ENCODE results near the gene KLHL29. TPM values are rescaled to one million over a fixed set of nuclear protein-coding genes. Genes with fewer than 3 reads are reported as not detected.

Gene KLHL29
- total RNA-seq, 3 donors from 2014 or later (not counting 1 experiment from before 2014, with no cell fraction given): 0.24 to 0.43 (median 0.33) TPM

DNA sequence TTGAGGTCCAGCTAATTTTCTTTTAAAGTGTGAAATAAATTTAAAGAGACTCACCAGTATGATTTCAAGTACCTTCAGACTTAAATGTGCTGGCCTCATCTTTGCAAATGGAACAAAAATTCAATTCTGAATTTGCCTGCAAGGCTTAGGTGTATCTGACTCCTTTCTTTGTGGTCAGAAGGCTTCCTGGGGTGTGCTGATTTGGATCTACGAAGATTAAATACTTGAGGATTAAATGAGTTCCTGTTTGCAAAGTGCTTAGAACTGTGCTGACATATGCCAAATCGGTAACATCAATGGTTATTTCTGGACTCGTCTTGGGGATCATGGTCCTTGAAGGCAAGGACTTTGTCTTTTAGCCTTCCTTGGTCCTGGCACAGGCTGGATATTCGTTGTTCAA lies 9.7 kb downstream of the KLHL29 start:
- no peaks in the 10 kb centered on the region for H3K36me3 ChIP-seq (ENCODE audit: control insufficient read depth, insufficient read depth, low read length)
- H3K27ac Mint-ChIP-seq: no peak overlapping the region
- H3K4me3 Mint-ChIP-seq: no peak overlapping the region
- DNase-seq: no peak
- 32% methylated on average over 4 of the region's 4 CpGs for WGBS (ENCODE audit: insufficient coverage)
- H3K4me3 ChIP-seq (ENCODE audit: low read length): no peak overlapping the region
- TF ChIP-seq, protein P1, sequence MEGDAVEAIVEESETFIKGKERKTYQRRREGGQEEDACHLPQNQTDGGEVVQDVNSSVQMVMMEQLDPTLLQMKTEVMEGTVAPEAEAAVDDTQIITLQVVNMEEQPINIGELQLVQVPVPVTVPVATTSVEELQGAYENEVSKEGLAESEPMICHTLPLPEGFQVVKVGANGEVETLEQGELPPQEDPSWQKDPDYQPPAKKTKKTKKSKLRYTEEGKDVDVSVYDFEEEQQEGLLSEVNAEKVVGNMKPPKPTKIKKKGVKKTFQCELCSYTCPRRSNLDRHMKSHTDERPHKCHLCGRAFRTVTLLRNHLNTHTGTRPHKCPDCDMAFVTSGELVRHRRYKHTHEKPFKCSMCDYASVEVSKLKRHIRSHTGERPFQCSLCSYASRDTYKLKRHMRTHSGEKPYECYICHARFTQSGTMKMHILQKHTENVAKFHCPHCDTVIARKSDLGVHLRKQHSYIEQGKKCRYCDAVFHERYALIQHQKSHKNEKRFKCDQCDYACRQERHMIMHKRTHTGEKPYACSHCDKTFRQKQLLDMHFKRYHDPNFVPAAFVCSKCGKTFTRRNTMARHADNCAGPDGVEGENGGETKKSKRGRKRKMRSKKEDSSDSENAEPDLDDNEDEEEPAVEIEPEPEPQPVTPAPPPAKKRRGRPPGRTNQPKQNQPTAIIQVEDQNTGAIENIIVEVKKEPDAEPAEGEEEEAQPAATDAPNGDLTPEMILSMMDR (IDR thresholded peaks at IDR 0.05): no peak
- no peaks in the 10 kb centered on the region for H3K4me1 Mint-ChIP-seq
- H3K9me3 Mint-ChIP-seq: no peaks in the 10 kb centered on the region
- intact Hi-C loops (cut with micrococcal nuclease): no loop called here
- no peaks in the 10 kb centered on the region for H3K36me3 Mint-ChIP-seq
- peaks cover 27 to 71% of the 10 kb centered on the region in 2 donors for H3K27me3 Mint-ChIP-seq (ENCODE audit: low read depth in 2 of 2)
- no peak for ATAC-seq
- peaks cover 4% of the 10 kb centered on the region for H3K27me3 ChIP-seq (ENCODE audit: control insufficient read depth, insufficient read depth, low read length)
- no peak overlapping the region for H3K27ac ChIP-seq (ENCODE audit: low read length)
- H3K9me3 ChIP-seq (ENCODE audit: control insufficient read depth, insufficient read depth, low read length): no peaks in the 10 kb centered on the region
- H3K4me1 ChIP-seq (ENCODE audit: control insufficient read depth, insufficient read depth, low read length): no peaks in the 10 kb centered on the region

DNA sequence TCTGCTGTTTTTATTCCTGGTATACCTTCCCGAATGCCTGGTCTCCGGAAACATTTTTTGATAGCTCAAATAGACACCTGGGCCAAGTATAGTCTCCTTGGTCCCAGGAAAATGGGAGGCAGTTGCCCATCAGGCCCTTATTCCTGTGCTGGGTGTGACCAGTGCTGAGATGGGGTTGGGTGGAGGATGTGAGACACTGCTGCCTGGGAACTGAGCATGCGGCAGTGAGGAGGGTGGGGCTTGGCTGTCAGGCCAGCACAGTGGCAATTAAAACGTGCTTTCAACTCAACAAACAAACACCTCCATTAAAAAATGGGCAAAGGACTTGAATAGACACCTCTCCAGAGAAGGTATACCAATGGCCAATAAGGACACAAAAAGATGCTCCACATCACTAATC lies 12.5 kb downstream of the KLHL29 start:
- ATAC-seq (no peak), DNase-seq (no peak)
- H3K9me3 Mint-ChIP-seq: no peaks in the 10 kb centered on the region
- WGBS (ENCODE audit: insufficient coverage): 78% methylated on average over 3 of the region's 4 CpGs
- H3K4me1 Mint-ChIP-seq: no peaks in the 10 kb centered on the region
- H3K27ac Mint-ChIP-seq: no peak overlapping the region
- Histone ChIP-seq H3K36me3 (ENCODE audit: control insufficient read depth, insufficient read depth, low read length) (no peaks in the 10 kb centered on the region), H3K27me3 (ENCODE audit: control insufficient read depth, insufficient read depth, low read length) (no peaks in the 10 kb centered on the region), H3K27ac (ENCODE audit: low read length) (no peak overlapping the region), H3K9me3 (ENCODE audit: control insufficient read depth, insufficient read depth, low read length) (no peaks in the 10 kb centered on the region), H3K4me1 (ENCODE audit: control insufficient read depth, insufficient read depth, low read length) (no peaks in the 10 kb centered on the region), H3K4me3 (ENCODE audit: low read length) (no peak overlapping the region)
- intact Hi-C loops (cut with micrococcal nuclease): no loop called here
- TF ChIP-seq, protein P1 (IDR thresholded peaks at IDR 0.05): no peak
- H3K4me3 Mint-ChIP-seq: no peak overlapping the region
- peaks cover 14 to 46% of the 10 kb centered on the region in 2 donors for H3K27me3 Mint-ChIP-seq (ENCODE audit: low read depth in 2 of 2)
- no peaks in the 10 kb centered on the region for H3K36me3 Mint-ChIP-seq

DNA sequence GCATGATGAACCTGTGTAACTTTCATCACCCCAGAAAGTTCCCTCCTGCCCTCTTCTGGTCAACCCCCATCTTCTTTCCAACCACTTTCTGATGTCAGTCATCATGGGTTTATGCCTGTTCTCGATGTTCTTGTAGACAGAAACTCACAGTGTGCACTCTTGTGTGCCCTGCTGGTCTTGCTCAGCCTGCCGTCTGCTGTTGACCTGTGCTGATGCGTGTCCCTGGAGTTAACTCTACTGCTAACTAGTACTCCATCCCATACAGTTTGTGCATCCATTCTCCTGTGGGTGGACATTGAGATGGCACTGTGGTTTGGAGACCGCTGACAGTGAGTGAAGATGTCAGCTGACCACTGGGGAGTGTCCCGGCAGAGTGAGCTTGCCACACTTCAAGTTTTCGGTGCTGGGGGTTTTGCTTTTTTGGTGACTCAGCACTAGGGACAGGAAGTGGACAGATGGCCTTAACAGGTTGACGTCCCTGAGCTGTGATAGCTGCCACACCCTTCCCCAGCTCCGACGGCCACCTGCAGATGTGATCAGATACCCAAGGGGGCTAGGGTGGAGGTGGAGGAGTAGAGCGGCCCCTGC lies 14.8 kb downstream of the KLHL29 start:
- H3K4me1 Mint-ChIP-seq: peaks cover 0 to 6% of the 10 kb centered on the region in 2 donors
- WGBS (ENCODE audit: insufficient coverage): 66% methylated on average over 10 of the region's 10 CpGs
- H3K27me3 Mint-ChIP-seq (ENCODE audit: low read depth in 2 of 2): peaks cover 0 to 23% of the 10 kb centered on the region in 2 donors
- peak in 1 of 2 donors; percentile 10 for DNase-seq
- Histone ChIP-seq H3K27ac (ENCODE audit: low read length) (no peak overlapping the region), H3K36me3 (ENCODE audit: control insufficient read depth, insufficient read depth, low read length) (no peaks in the 10 kb centered on the region), H3K4me3 (ENCODE audit: low read length) (no peak overlapping the region), H3K9me3 (ENCODE audit: control insufficient read depth, insufficient read depth, low read length) (no peaks in the 10 kb centered on the region), H3K4me1 (ENCODE audit: control insufficient read depth, insufficient read depth, low read length) (no peaks in the 10 kb centered on the region), H3K27me3 (ENCODE audit: control insufficient read depth, insufficient read depth, low read length) (no peaks in the 10 kb centered on the region)
- ATAC-seq: peak in 2 of 3 donors; percentile 3 to 18
- intact Hi-C loops (cut with micrococcal nuclease): no loop called here
- no peaks in the 10 kb centered on the region for H3K9me3 Mint-ChIP-seq
- TF ChIP-seq, protein P1 (IDR thresholded peaks at IDR 0.05): no peak
- H3K36me3 Mint-ChIP-seq: no peaks in the 10 kb centered on the region
- no peak overlapping the region for H3K27ac Mint-ChIP-seq
- no peak overlapping the region for H3K4me3 Mint-ChIP-seq

DNA sequence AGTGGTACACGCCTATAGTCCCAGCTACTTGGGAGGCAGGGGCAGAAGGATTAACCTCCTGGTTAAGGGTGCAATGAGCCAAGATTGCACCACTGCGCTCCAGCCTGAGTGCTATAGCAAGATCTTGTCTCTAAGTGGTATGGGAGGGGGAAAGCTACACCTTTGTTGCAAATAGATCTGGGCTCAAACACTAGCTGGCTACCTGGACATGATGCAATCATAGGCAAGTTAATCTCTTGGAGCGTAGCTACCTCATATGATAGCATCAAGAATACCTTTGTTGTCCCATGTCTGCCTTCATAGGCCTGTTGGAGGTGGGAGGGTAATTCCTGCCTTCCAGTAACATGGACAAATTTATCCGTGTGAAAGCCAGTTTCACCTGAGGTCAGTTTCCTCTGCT lies 15.7 kb downstream of the KLHL29 start:
- Mint-ChIP-seq H3K4me1 (peaks cover 0 to 6% of the 10 kb centered on the region in 2 donors), H3K27ac (no peak overlapping the region), H3K27me3 (ENCODE audit: low read depth in 2 of 2) (peaks cover 0 to 18% of the 10 kb centered on the region in 2 donors), H3K4me3 (no peak overlapping the region), H3K9me3 (no peaks in the 10 kb centered on the region), H3K36me3 (no peaks in the 10 kb centered on the region)
- 96% methylated on average over 4 of the region's 4 CpGs for WGBS (ENCODE audit: insufficient coverage)
- Histone ChIP-seq H3K9me3 (ENCODE audit: control insufficient read depth, insufficient read depth, low read length) (no peaks in the 10 kb centered on the region), H3K27ac (ENCODE audit: low read length) (no peak overlapping the region), H3K36me3 (ENCODE audit: control insufficient read depth, insufficient read depth, low read length) (no peaks in the 10 kb centered on the region), H3K4me3 (ENCODE audit: low read length) (no peak overlapping the region), H3K27me3 (ENCODE audit: control insufficient read depth, insufficient read depth, low read length) (no peaks in the 10 kb centered on the region), H3K4me1 (ENCODE audit: control insufficient read depth, insufficient read depth, low read length) (no peaks in the 10 kb centered on the region)
- TF ChIP-seq, protein P1 (IDR thresholded peaks at IDR 0.05): no peak
- no peak for ATAC-seq
- intact Hi-C loops (cut with micrococcal nuclease): no loop called here
- no peak for DNase-seq
